Measurements from ENCODE around the gene NPM1.
"Not testable (repeated sequence)": the region's sequence is repeated elsewhere in the genome, so short reads cannot be mapped to it uniquely, and the experiment has no call there.

The NPM1 gene

DNA sequence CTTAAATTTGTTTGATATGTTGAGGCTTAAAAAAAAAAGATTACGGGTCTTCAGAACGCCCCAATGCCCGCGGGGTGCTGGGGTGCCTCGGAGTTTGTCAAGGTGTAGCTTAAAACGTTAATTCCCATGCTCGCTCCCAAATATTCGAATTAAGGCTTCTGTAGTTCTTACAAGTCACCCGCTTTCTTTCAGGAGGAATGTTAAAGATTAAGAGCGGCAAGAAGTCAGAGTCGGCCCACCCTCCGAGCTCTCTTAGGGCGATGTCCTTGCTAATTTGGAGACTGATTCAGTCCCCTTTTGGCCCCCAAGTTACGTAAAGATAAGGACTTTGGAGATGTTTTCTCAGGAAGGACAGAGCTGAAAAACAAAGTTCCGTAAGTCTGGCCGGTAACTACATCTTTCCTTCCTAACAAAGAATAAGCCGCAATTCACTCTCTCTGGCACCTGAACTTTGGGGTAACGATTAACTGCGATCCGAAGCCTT is 746 bp upstream of the NPM1 start:
- Histone ChIP-seq H3K9me3 (ENCODE audit: control insufficient read depth, low read length) (no peaks in the 10 kb centered on the region), H3K4me1 (ENCODE audit: control insufficient read depth, insufficient read depth, low read length) (peaks cover 25% of the 10 kb centered on the region), H3K4me3 (ENCODE audit: low read length) (peak overlapping the region; percentile 92), H3K9ac (ENCODE audit: low read length) (peak overlapping the region; percentile 97), H3K27me3 (replicated peaks; ENCODE audit: control insufficient read depth, insufficient read depth, low read length) (no peaks in the 10 kb centered on the region), H3K36me3 (ENCODE audit: control insufficient read depth, insufficient read depth, low read length, severe bottlenecking) (peaks cover 17% of the 10 kb centered on the region)
- DNase-seq (ENCODE audit: low read depth), result no peak

DNA sequence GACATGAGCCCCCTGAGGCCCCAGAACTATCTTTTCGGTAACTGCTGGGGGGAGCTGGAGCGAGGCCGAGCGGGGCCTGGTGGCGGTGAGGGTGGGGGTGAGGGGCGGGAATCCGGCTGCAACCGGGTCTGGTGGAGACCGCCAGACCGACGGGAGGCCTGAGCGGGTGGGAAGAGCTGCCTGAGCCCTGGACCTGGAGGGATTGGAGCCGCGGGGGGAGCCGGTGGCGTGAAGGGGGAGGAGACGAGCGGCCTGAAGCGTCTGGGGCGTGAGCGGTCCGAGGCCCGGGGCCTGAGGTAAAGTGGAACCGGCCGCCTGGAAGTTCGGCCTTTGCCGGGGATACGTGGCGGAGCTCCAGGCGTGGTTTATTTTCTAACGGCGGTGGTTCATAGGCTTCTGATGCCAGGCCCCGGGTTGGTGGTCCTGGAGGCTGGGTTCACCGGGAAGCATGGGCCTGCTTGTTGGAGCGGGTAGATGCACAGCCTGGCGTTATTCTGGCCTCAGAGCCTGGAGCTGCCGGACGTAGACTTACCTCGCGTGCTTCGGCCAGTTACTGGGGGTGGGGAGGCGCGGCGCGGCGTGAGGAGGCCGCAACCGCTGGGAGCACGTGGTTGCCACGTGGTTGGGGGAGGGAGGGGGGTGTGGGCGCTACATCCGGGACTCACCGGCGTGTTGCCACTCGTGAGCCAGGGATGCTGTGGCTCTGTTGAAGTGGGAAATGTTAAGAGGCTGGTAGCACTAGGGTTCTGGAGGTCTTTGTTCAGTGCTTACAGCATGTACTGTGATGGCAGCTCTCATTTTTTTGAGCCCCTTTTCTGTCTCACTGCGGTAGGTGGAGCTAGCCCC is 544 bp downstream of the NPM1 start:
- H3K9ac ChIP-seq (ENCODE audit: low read length), result peak overlapping the region; percentile 97
- peaks cover 30% of the 10 kb centered on the region for H3K4me1 ChIP-seq (ENCODE audit: control insufficient read depth, insufficient read depth, low read length)
- H3K36me3 ChIP-seq (ENCODE audit: control insufficient read depth, insufficient read depth, low read length, severe bottlenecking), result peaks cover 30% of the 10 kb centered on the region
- DNase-seq (ENCODE audit: low read depth), result peak; percentile 89
- H3K4me3 ChIP-seq (ENCODE audit: low read length), result peak overlapping the region; percentile 92
- no peaks in the 10 kb centered on the region for H3K9me3 ChIP-seq (ENCODE audit: control insufficient read depth, low read length)
- no peaks in the 10 kb centered on the region for H3K27me3 ChIP-seq (replicated peaks; ENCODE audit: control insufficient read depth, insufficient read depth, low read length)

DNA sequence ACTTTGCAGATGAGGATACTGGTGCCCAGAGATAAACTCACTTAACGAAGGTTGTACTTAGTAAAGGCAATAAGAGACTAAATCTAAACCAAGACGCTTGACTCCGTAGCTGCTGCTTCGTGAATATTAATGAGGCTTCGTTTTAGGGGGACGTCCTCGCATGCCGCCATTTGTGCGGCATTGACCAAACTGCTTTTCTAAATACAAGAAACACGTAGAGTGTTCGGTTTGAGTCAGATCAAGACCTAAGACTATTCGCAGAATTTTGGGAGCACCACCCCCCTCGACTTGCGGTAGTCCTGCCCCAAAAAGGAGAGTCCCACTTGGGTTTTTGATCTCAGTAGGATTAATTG is 1.1 kb downstream of the NPM1 start:
- Histone ChIP-seq H3K4me3 (ENCODE audit: low read length) (peak overlapping the region; percentile 92), H3K9ac (ENCODE audit: low read length) (peak overlapping the region; percentile 97), H3K36me3 (ENCODE audit: control insufficient read depth, insufficient read depth, low read length, severe bottlenecking) (peaks cover 36% of the 10 kb centered on the region), H3K27me3 (replicated peaks; ENCODE audit: control insufficient read depth, insufficient read depth, low read length) (no peaks in the 10 kb centered on the region), H3K9me3 (ENCODE audit: control insufficient read depth, low read length) (no peaks in the 10 kb centered on the region), H3K4me1 (ENCODE audit: control insufficient read depth, insufficient read depth, low read length) (peaks cover 30% of the 10 kb centered on the region)
- no peak for DNase-seq (ENCODE audit: low read depth)

GRCh38 chr5:171390883-171391677 is 3.4 kb downstream of the NPM1 start:
- DNase-seq (ENCODE audit: low read depth), result no peak
- H3K36me3 ChIP-seq (ENCODE audit: control insufficient read depth, insufficient read depth, low read length, severe bottlenecking), result peaks cover 59% of the 10 kb centered on the region
- no peaks in the 10 kb centered on the region for H3K27me3 ChIP-seq (replicated peaks; ENCODE audit: control insufficient read depth, insufficient read depth, low read length)
- H3K4me1 ChIP-seq (ENCODE audit: control insufficient read depth, insufficient read depth, low read length), result peaks cover 30% of the 10 kb centered on the region
- H3K9me3 ChIP-seq (ENCODE audit: control insufficient read depth, low read length), result no peaks in the 10 kb centered on the region
- H3K4me3 ChIP-seq (ENCODE audit: low read length), result peak overlapping the region; percentile 92
- H3K9ac ChIP-seq (ENCODE audit: low read length), result no peak overlapping the region

- peaks cover 27% of the 10 kb centered on the region for H3K4me1 ChIP-seq (ENCODE audit: control insufficient read depth, insufficient read depth, low read length)
- H3K36me3 ChIP-seq (ENCODE audit: control insufficient read depth, insufficient read depth, low read length, severe bottlenecking), result peaks cover 69% of the 10 kb centered on the region
- DNase-seq (ENCODE audit: low read depth), result no peak
- no peak overlapping the region for H3K9ac ChIP-seq (ENCODE audit: low read length)
- no peaks in the 10 kb centered on the region for H3K9me3 ChIP-seq (ENCODE audit: control insufficient read depth, low read length)
- peak overlapping the region; percentile 92 for H3K4me3 ChIP-seq (ENCODE audit: low read length)
- H3K27me3 ChIP-seq (replicated peaks; ENCODE audit: control insufficient read depth, insufficient read depth, low read length), result no peaks in the 10 kb centered on the region
Observed at GRCh38 chr5:171391996-171392577, 4.4 kb downstream of the NPM1 start.

DNA sequence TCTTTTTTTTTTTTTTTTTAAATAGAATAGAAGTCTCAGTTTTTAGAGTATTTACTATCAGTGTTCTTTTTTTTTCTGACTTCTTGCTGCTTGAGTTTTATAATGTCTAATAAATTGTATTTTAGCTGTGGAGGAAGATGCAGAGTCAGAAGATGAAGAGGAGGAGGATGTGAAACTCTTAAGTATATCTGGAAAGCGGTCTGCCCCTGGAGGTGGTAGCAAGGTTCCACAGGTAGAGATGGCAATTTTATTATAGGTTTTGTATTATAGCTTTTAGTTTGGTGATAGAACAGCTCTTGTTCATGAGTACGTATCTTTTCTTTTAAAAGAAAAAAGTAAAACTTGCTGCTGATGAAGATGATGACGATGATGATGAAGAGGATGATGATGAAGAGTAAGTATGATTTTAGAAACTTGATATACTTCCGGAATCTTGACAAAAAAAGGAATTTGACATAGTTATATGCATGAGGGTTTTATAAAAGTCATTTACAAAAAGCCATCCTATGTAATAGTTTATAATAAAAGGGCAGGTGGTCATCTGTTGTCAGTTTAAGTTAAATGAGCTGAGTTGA is 5.0 kb downstream of the NPM1 start:
- DNase-seq (ENCODE audit: low read depth), result no peak

DNA sequence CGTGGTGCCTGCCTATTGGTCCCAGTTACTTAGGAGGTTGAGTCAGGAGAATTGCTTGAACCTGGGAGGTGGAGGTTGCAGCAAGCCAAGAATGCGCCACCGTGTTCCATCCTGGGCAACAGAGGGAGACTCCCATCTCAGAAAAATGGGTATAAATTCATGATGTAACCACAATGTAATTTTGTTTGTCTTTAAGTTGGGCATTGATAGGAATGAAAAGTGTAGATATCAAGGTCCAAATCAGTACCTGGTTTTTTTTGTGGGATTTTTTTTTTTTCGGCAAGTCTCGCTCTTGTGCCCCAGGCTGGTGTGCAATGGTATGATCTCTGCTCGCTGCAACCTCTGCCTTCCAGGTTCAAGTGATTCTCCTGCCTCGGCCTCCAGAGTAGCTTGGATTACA is 7.4 kb downstream of the NPM1 start:
- Histone ChIP-seq H3K27me3 (replicated peaks; ENCODE audit: control insufficient read depth, insufficient read depth, low read length) (no peaks in the 10 kb centered on the region), H3K9me3 (ENCODE audit: control insufficient read depth, low read length) (no peaks in the 10 kb centered on the region), H3K36me3 (ENCODE audit: control insufficient read depth, insufficient read depth, low read length, severe bottlenecking) (peaks cover 95% of the 10 kb centered on the region), H3K9ac (ENCODE audit: low read length) (no peak overlapping the region), H3K4me1 (ENCODE audit: control insufficient read depth, insufficient read depth, low read length) (peaks cover 35% of the 10 kb centered on the region), H3K4me3 (ENCODE audit: low read length) (no peak overlapping the region)
- no peak for DNase-seq (ENCODE audit: low read depth)

More for the DNA sequence above, 5.0 kb downstream of the NPM1 start:
- H3K9ac ChIP-seq (ENCODE audit: low read length), result peak overlapping the region; percentile 4
- peaks cover 30% of the 10 kb centered on the region for H3K4me1 ChIP-seq (ENCODE audit: control insufficient read depth, insufficient read depth, low read length)
- no peaks in the 10 kb centered on the region for H3K9me3 ChIP-seq (ENCODE audit: control insufficient read depth, low read length)
- H3K36me3 ChIP-seq (ENCODE audit: control insufficient read depth, insufficient read depth, low read length, severe bottlenecking), result peaks cover 74% of the 10 kb centered on the region
- no peaks in the 10 kb centered on the region for H3K27me3 ChIP-seq (replicated peaks; ENCODE audit: control insufficient read depth, insufficient read depth, low read length)
- no peak overlapping the region for H3K4me3 ChIP-seq (ENCODE audit: low read length)

GRCh38 chr5:171396583-171396982 is 8.9 kb downstream of the NPM1 start:
- not testable (repeated sequence) for H3K9ac ChIP-seq (ENCODE audit: low read length); H3K9me3 ChIP-seq (ENCODE audit: control insufficient read depth, low read length); H3K27me3 ChIP-seq (replicated peaks; ENCODE audit: control insufficient read depth, insufficient read depth, low read length); H3K4me3 ChIP-seq (ENCODE audit: low read length); DNase-seq (ENCODE audit: low read depth)
- peaks cover 21% of the 10 kb centered on the region for H3K4me1 ChIP-seq (ENCODE audit: control insufficient read depth, insufficient read depth, low read length)
- H3K36me3 ChIP-seq (ENCODE audit: control insufficient read depth, insufficient read depth, low read length, severe bottlenecking), result peaks cover 97% of the 10 kb centered on the region

GRCh38 chr5:171397190-171397589 is 9.5 kb downstream of the NPM1 start:
- no peak for DNase-seq (ENCODE audit: low read depth)
- Histone ChIP-seq H3K27me3 (replicated peaks; ENCODE audit: control insufficient read depth, insufficient read depth, low read length) (no peaks in the 10 kb centered on the region), H3K36me3 (ENCODE audit: control insufficient read depth, insufficient read depth, low read length, severe bottlenecking) (peaks cover 94% of the 10 kb centered on the region)

GRCh38 chr5:171397599-171397998 is 9.9 kb downstream of the NPM1 start:
- H3K9ac ChIP-seq (ENCODE audit: low read length), result no peak overlapping the region
- no peak for DNase-seq (ENCODE audit: low read depth)
- no peaks in the 10 kb centered on the region for H3K27me3 ChIP-seq (replicated peaks; ENCODE audit: control insufficient read depth, insufficient read depth, low read length)
- H3K9me3 ChIP-seq (ENCODE audit: control insufficient read depth, low read length), result no peaks in the 10 kb centered on the region
- H3K4me3 ChIP-seq (ENCODE audit: low read length), result no peak overlapping the region
- peaks cover 13% of the 10 kb centered on the region for H3K4me1 ChIP-seq (ENCODE audit: control insufficient read depth, insufficient read depth, low read length)
- H3K36me3 ChIP-seq (ENCODE audit: control insufficient read depth, insufficient read depth, low read length, severe bottlenecking), result peaks cover 90% of the 10 kb centered on the region

More at GRCh38 chr5:171397190-171397589, 9.5 kb downstream of the NPM1 start:
- H3K9ac ChIP-seq (ENCODE audit: low read length), result no peak overlapping the region
- no peaks in the 10 kb centered on the region for H3K9me3 ChIP-seq (ENCODE audit: control insufficient read depth, low read length)
- H3K4me1 ChIP-seq (ENCODE audit: control insufficient read depth, insufficient read depth, low read length), result peaks cover 15% of the 10 kb centered on the region
- H3K4me3 ChIP-seq (ENCODE audit: low read length), result no peak overlapping the region

- Histone ChIP-seq H3K36me3 (ENCODE audit: control insufficient read depth, insufficient read depth, low read length, severe bottlenecking) (peaks cover 80% of the 10 kb centered on the region), H3K4me1 (ENCODE audit: control insufficient read depth, insufficient read depth, low read length) (peaks cover 13% of the 10 kb centered on the region)
- H3K27me3 ChIP-seq (replicated peaks; ENCODE audit: control insufficient read depth, insufficient read depth, low read length); H3K9ac ChIP-seq (ENCODE audit: low read length); H3K9me3 ChIP-seq (ENCODE audit: control insufficient read depth, low read length); DNase-seq (ENCODE audit: low read depth); H3K4me3 ChIP-seq (ENCODE audit: low read length): not testable (repeated sequence)
Observed at GRCh38 chr5:171398660-171399059, 11.0 kb downstream of the NPM1 start.

Data from adipocyte (in vitro differentiated cells).